Measurements from ENCODE around the gene DDX27. TPM values are rescaled to one million over a fixed set of nuclear protein-coding genes. Genes with fewer than 3 reads are reported as not detected.
A peak's percentile ranks its signal among the peaks of the same experiment; 100 is the strongest.
"Not testable (repeated sequence)": the region's sequence is repeated elsewhere in the genome, so short reads cannot be mapped to it uniquely, and the experiment has no call there.

The DDX27 gene
- total RNA-seq, 1 donor from 2014 or later, result 57.4 TPM

GRCh38 chr20:49186535-49187329 is 32.5 kb upstream of the DDX27 start:
- Mint-ChIP-seq H3K27me3 (ENCODE audit: insufficient read depth) (peaks cover 4% of the 10 kb centered on the region), H3K27ac (peak overlapping the region; percentile 81), H3K4me1 (ENCODE audit: low read depth) (peaks cover 50% of the 10 kb centered on the region), H3K9me3 (no peaks in the 10 kb centered on the region), H3K36me3 (ENCODE audit: low read depth) (peaks cover 22% of the 10 kb centered on the region), H3K4me3 (peak overlapping the region; percentile 89)
- peak; percentile 66 for DNase-seq (ENCODE audit: low spot score)
- intact Hi-C loops (cut with micrococcal nuclease), result loop anchor here (1.0 to 10.0 kb wide), 7 partner anchors 20 to 926 kb away; partner anchors contain the start of genes ARFGEF2, CSE1L, SLC9A8 and UBE2V1

- peaks cover 22% of the 10 kb centered on the region for H3K36me3 Mint-ChIP-seq (ENCODE audit: low read depth)
- peak; percentile 13 for DNase-seq (ENCODE audit: low spot score)
- H3K4me3 Mint-ChIP-seq, result peak overlapping the region; percentile 89
- intact Hi-C loops (cut with micrococcal nuclease), result loop anchor here (1.0 to 10.0 kb wide), 7 partner anchors 21 to 925 kb away; partner anchors contain the start of genes ARFGEF2, CSE1L, SLC9A8 and UBE2V1
- H3K4me1 Mint-ChIP-seq (ENCODE audit: low read depth), result peaks cover 48% of the 10 kb centered on the region
- H3K27ac Mint-ChIP-seq, result peak overlapping the region; percentile 81
- H3K9me3 Mint-ChIP-seq, result no peaks in the 10 kb centered on the region
- peaks cover 4% of the 10 kb centered on the region for H3K27me3 Mint-ChIP-seq (ENCODE audit: insufficient read depth)
Measured at GRCh38 chr20:49187330-49187850, 31.8 kb upstream of the DDX27 start.

GRCh38 chr20:49187851-49188641 is 31.2 kb upstream of the DDX27 start, which contains the start of gene STAU1:
STAU1 (minus strand) TSS chr20:49188334; CDS start chr20:49166201, 22,133 bp downstream.
- H3K27ac Mint-ChIP-seq, result peak within 1 kb of the TSS; percentile 93
- DNase-seq (ENCODE audit: low spot score), result peak; percentile 91
- H3K27me3 Mint-ChIP-seq (ENCODE audit: insufficient read depth), result peaks cover 4% of the 10 kb centered on the region
- H3K4me3 Mint-ChIP-seq, result peak within 1 kb of the TSS; percentile 89
- no peaks in the 10 kb centered on the region for H3K9me3 Mint-ChIP-seq
- intact Hi-C loops (cut with micrococcal nuclease), result loop anchor here (1.0 to 10.0 kb wide), 9 partner anchors 22 to 924 kb away; partner anchors contain the start of genes ARFGEF2, CSE1L, DDX27 and SLC9A8
- H3K36me3 Mint-ChIP-seq (ENCODE audit: low read depth), result peaks cover 22% of the 10 kb centered on the region
- peaks cover 41% of the 10 kb centered on the region for H3K4me1 Mint-ChIP-seq (ENCODE audit: low read depth)

GRCh38 chr20:49192944-49193518 is 26.2 kb upstream of the DDX27 start:
- DNase-seq (ENCODE audit: low spot score); intact Hi-C loops (cut with micrococcal nuclease); H3K4me3 Mint-ChIP-seq; H3K27ac Mint-ChIP-seq; H3K4me1 Mint-ChIP-seq (ENCODE audit: low read depth); H3K27me3 Mint-ChIP-seq (ENCODE audit: insufficient read depth); H3K9me3 Mint-ChIP-seq; H3K36me3 Mint-ChIP-seq (ENCODE audit: low read depth): not testable (repeated sequence)

- H3K4me3 Mint-ChIP-seq, result no peak overlapping the region
- H3K9me3 Mint-ChIP-seq, result no peaks in the 10 kb centered on the region
- no peak for DNase-seq (ENCODE audit: low spot score)
- no peak overlapping the region for H3K27ac Mint-ChIP-seq
- no peaks in the 10 kb centered on the region for H3K4me1 Mint-ChIP-seq (ENCODE audit: low read depth)
- intact Hi-C loops (cut with micrococcal nuclease), result no loop called here
- H3K27me3 Mint-ChIP-seq (ENCODE audit: insufficient read depth), result peaks cover 7% of the 10 kb centered on the region
- no peaks in the 10 kb centered on the region for H3K36me3 Mint-ChIP-seq (ENCODE audit: low read depth)
Measured at GRCh38 chr20:49199729-49200293, 19.4 kb upstream of the DDX27 start.

- Mint-ChIP-seq H3K27me3 (ENCODE audit: insufficient read depth) (peaks cover 7% of the 10 kb centered on the region), H3K4me1 (ENCODE audit: low read depth) (no peaks in the 10 kb centered on the region), H3K4me3 (no peak overlapping the region), H3K27ac (no peak overlapping the region), H3K36me3 (ENCODE audit: low read depth) (no peaks in the 10 kb centered on the region), H3K9me3 (no peaks in the 10 kb centered on the region)
- intact Hi-C loops (cut with micrococcal nuclease), result no loop called here
- DNase-seq (ENCODE audit: low spot score), result no peak
Measured at GRCh38 chr20:49203011-49203410, 16.2 kb upstream of the DDX27 start.

- intact Hi-C loops (cut with micrococcal nuclease), result no loop called here
- Mint-ChIP-seq H3K4me1 (ENCODE audit: low read depth) (no peaks in the 10 kb centered on the region), H3K36me3 (ENCODE audit: low read depth) (no peaks in the 10 kb centered on the region), H3K27me3 (ENCODE audit: insufficient read depth) (peaks cover 7% of the 10 kb centered on the region), H3K4me3 (no peak overlapping the region), H3K9me3 (no peaks in the 10 kb centered on the region), H3K27ac (no peak overlapping the region)
- no peak for DNase-seq (ENCODE audit: low spot score)
Measured at GRCh38 chr20:49203746-49204145, 15.5 kb upstream of the DDX27 start.

GRCh38 chr20:49207076-49207475 is 12.1 kb upstream of the DDX27 start:
- no peak overlapping the region for H3K27ac Mint-ChIP-seq
- peaks cover 6% of the 10 kb centered on the region for H3K9me3 Mint-ChIP-seq
- H3K4me3 Mint-ChIP-seq, result no peak overlapping the region
- H3K4me1 Mint-ChIP-seq (ENCODE audit: low read depth), result no peaks in the 10 kb centered on the region
- DNase-seq (ENCODE audit: low spot score), result no peak
- peaks cover 7% of the 10 kb centered on the region for H3K27me3 Mint-ChIP-seq (ENCODE audit: insufficient read depth)
- peaks cover 2% of the 10 kb centered on the region for H3K36me3 Mint-ChIP-seq (ENCODE audit: low read depth)
- intact Hi-C loops (cut with micrococcal nuclease), result no loop called here

GRCh38 chr20:49210101-49210756 is 9.0 kb upstream of the DDX27 start:
- DNase-seq (ENCODE audit: low spot score), result no peak
- intact Hi-C loops (cut with micrococcal nuclease), result no loop called here
- Mint-ChIP-seq H3K36me3 (ENCODE audit: low read depth) (peaks cover 2% of the 10 kb centered on the region), H3K27me3 (ENCODE audit: insufficient read depth) (peaks cover 2% of the 10 kb centered on the region), H3K27ac (peak overlapping the region; percentile 31), H3K9me3 (peaks cover 6% of the 10 kb centered on the region), H3K4me1 (ENCODE audit: low read depth) (no peaks in the 10 kb centered on the region), H3K4me3 (no peak overlapping the region)

- no peak for DNase-seq (ENCODE audit: low spot score)
- H3K4me3 Mint-ChIP-seq, result no peak overlapping the region
- intact Hi-C loops (cut with micrococcal nuclease), result no loop called here
- peaks cover 2% of the 10 kb centered on the region for H3K36me3 Mint-ChIP-seq (ENCODE audit: low read depth)
- peaks cover 2% of the 10 kb centered on the region for H3K27me3 Mint-ChIP-seq (ENCODE audit: insufficient read depth)
- no peak overlapping the region for H3K27ac Mint-ChIP-seq
- H3K4me1 Mint-ChIP-seq (ENCODE audit: low read depth), result no peaks in the 10 kb centered on the region
- H3K9me3 Mint-ChIP-seq, result peaks cover 6% of the 10 kb centered on the region
Measured at GRCh38 chr20:49210757-49211110, 8.5 kb upstream of the DDX27 start.

GRCh38 chr20:49214571-49214970 is 4.6 kb upstream of the DDX27 start:
- peaks cover 2% of the 10 kb centered on the region for H3K27me3 Mint-ChIP-seq (ENCODE audit: insufficient read depth)
- H3K27ac Mint-ChIP-seq, result no peak overlapping the region
- H3K36me3 Mint-ChIP-seq (ENCODE audit: low read depth), result peaks cover 2% of the 10 kb centered on the region
- no peak for DNase-seq (ENCODE audit: low spot score)
- H3K4me3 Mint-ChIP-seq, result no peak overlapping the region
- H3K4me1 Mint-ChIP-seq (ENCODE audit: low read depth), result peaks cover 13% of the 10 kb centered on the region
- intact Hi-C loops (cut with micrococcal nuclease), result no loop called here
- H3K9me3 Mint-ChIP-seq, result peaks cover 6% of the 10 kb centered on the region

GRCh38 chr20:49215232-49215631 is 4.0 kb upstream of the DDX27 start:
- H3K27ac Mint-ChIP-seq, result no peak overlapping the region
- intact Hi-C loops (cut with micrococcal nuclease), result loop anchor here (5.0 kb wide), 2 partner anchors 293 to 897 kb away; partner anchors contain the start of genes ARFGEF2 and UBE2V1

More at GRCh38 chr20:49215232-49215631, 4.0 kb upstream of the DDX27 start:
- Mint-ChIP-seq H3K9me3 (peaks cover 3% of the 10 kb centered on the region), H3K4me3 (no peak overlapping the region), H3K4me1 (ENCODE audit: low read depth) (peaks cover 18% of the 10 kb centered on the region), H3K27me3 (ENCODE audit: insufficient read depth) (peaks cover 2% of the 10 kb centered on the region), H3K36me3 (ENCODE audit: low read depth) (peaks cover 6% of the 10 kb centered on the region)
- no peak for DNase-seq (ENCODE audit: low spot score)
